Posterior vena cava (tissue), 2 donors: ENCODE measurements around the gene APOA5. TPM values are rescaled to one million over a fixed set of nuclear protein-coding genes. Genes with fewer than 3 reads are reported as not detected.

Experiments
- total RNA-seq, 2 donors: library from RNA; stranded (reverse); fragmentation: NEBNext Ultra II Directional; extraction: Animal tissue kit (Norgen Biotek cat#: 25700); gene quantifications; one replicate each; pipeline ENCODE4 v1.2.1, GENCODE V29; 2021
- donor health status: DM: yes; HTN: yes; CAD: no.
- donor health status: DM: yes; HTN: yes; CAD: no.

The APOA5 gene
- total RNA-seq, 2 donors from 2014 or later: not detected

Other genes with a start within 250 kb of the APOA5 start
- gene BUD13, start 18.9 kb downstream of the APOA5 start, total RNA-seq: 10 to 100 TPM in 1 of 2 donors, 1 to 10 TPM in 1; 9.2 to 10.2 TPM
- gene ZPR1, start 3.9 kb downstream of the APOA5 start, total RNA-seq: 10 to 100 TPM; 38.8 to 44.6 TPM
- 1 to 10 TPM in 1 of 2 donors, not detected in 1; 2.0 TPM for gene APOA4, start 31.4 kb upstream of the APOA5 start, total RNA-seq
- not detected for gene APOC3, start 38.0 kb upstream of the APOA5 start, total RNA-seq
- gene APOA1, start 45.7 kb upstream of the APOA5 start, total RNA-seq: under 1 TPM in 1 of 2 donors, not detected in 1; 0.79 TPM